PC-3 (cell line): Measurements from ENCODE around the gene WIPF3.

Experiments used
- CTCF ChIP-seq: fragments of 300-600 bp; sonication (generic); conservative IDR thresholded peaks from 2 replicates; pipeline ENCODE4 v1.5.1; 2017; ENCODE audit warnings: antibody characterized with exemption, low read depth, mild to moderate bottlenecking, low read length
- EZH2 ChIP-seq: fragments of 300-600 bp; sonication (generic); IDR thresholded peaks from one replicate; pipeline ENCODE4 v1.6.1; 2017; ENCODE audit warnings: antibody characterized with exemption, mild to moderate bottlenecking, low read length; ENCODE audit not compliant: unreplicated experiment
- EZH2phosphoT487 ChIP-seq: fragments of 300-600 bp; sonication (generic); IDR thresholded peaks from 2 replicates; pipeline ENCODE4 v1.6.1; 2018; ENCODE audit warnings: mild to moderate bottlenecking, antibody characterized with exemption, low read length, borderline replicate concordance

- TF ChIP-seq CTCF (no peak), EZH2phosphoT487 (no peak), EZH2 (no peak)
Measured at GRCh38 chr7:29865526-29865925, 59.2 kb downstream of the WIPF3 start.
